NCI-H748 (cell line): ENCODE measurements around the gene PSMG4.
A peak's percentile ranks its signal among the peaks of the same experiment; 100 is the strongest.
"Not testable (repeated sequence)": the region's sequence is repeated elsewhere in the genome, so short reads cannot be mapped to it uniquely, and the experiment has no call there.

Experiments used
- DNase-seq: peaks from one replicate; lab custom pipeline; 2025; ENCODE audit not compliant: unreplicated experiment; lab: John Stamatoyannopoulos, UW

The PSMG4 gene

GRCh38 chr6:3230256-3230882, 28.4 kb upstream of the PSMG4 start:
- peak; percentile 49 for DNase-seq

- DNase-seq = peak; percentile 98
Measured at GRCh38 chr6:3230900-3231246, 27.9 kb upstream of the PSMG4 start.

- peak; percentile 96 for DNase-seq
Measured at GRCh38 chr6:3231247-3232016, 27.3 kb upstream of the PSMG4 start.

GRCh38 chr6:3232017-3232945, 26.5 kb upstream of the PSMG4 start:
- peak; percentile 85 for DNase-seq

GRCh38 chr6:3233321-3233720, 25.4 kb upstream of the PSMG4 start:
- DNase-seq = no peak

- DNase-seq = no peak
Measured at GRCh38 chr6:3233904-3234303, 24.8 kb upstream of the PSMG4 start.

GRCh38 chr6:3235486-3235885, 23.3 kb upstream of the PSMG4 start:
- no peak for DNase-seq

GRCh38 chr6:3236005-3236404, 22.7 kb upstream of the PSMG4 start:
- no peak for DNase-seq

- DNase-seq = no peak
Measured at GRCh38 chr6:3237761-3238662, 20.7 kb upstream of the PSMG4 start.

GRCh38 chr6:3239110-3239830, 19.5 kb upstream of the PSMG4 start:
- DNase-seq = peak; percentile 28

- no peak for DNase-seq
Measured at GRCh38 chr6:3240595-3240994, 18.2 kb upstream of the PSMG4 start.

- DNase-seq = not testable (repeated sequence)
Measured at GRCh38 chr6:3241745-3242144, 17.0 kb upstream of the PSMG4 start.

GRCh38 chr6:3242768-3243167, 16.0 kb upstream of the PSMG4 start:
- DNase-seq = no peak

- DNase-seq = no peak
Measured at GRCh38 chr6:3244003-3244831, 14.5 kb upstream of the PSMG4 start.

- not testable (repeated sequence) for DNase-seq
Measured at GRCh38 chr6:3244832-3245161, 13.9 kb upstream of the PSMG4 start.

GRCh38 chr6:3245216-3245615, 13.5 kb upstream of the PSMG4 start:
- DNase-seq = no peak

- peak; percentile 92 for DNase-seq
Measured at GRCh38 chr6:3247255-3248146, 11.2 kb upstream of the PSMG4 start.

GRCh38 chr6:3249821-3250220, 8.9 kb upstream of the PSMG4 start:
- DNase-seq = no peak
